Right ventricle myocardium inferior (tissue), 1 donor: ENCODE results near the gene TADA2B. TPM values are rescaled to one million over a fixed set of nuclear protein-coding genes. Genes with fewer than 3 reads are reported as not detected.

Source experiments
- ATAC-seq: fragments of 200-7000 bp; cut with Tn5 transposase; one replicate; pipeline ENCODE4 v1.9.1; 2020; ENCODE audit warnings: mild to moderate bottlenecking, moderate library complexity
- DNase-seq: peaks from one replicate; pipeline ENCODE4 v3.0.0; 2021; ENCODE audit errors: missing footprints
- intact Hi-C: fragments of 100-400 bp; cut with DNase I; formaldehyde crosslinking; loops from one replicate; pipeline ENCODE4 v1.11.0; 2022
- long read RNA-seq: library from polyadenylated mRNA; unstranded; transcript quantifications from one replicate; pipeline ENCODE4 v2.0.0, GENCODE V29; 2021
- total RNA-seq: library from RNA; stranded (reverse); fragmentation: NEBNext Ultra II Directional; extraction: Animal tissue kit (Norgen Biotek cat#: 25700); gene quantifications from one replicate; pipeline ENCODE4 v1.2.1, GENCODE V29; 2021
- donor health status: DM: no; HTN: yes; CAD: no; lungs with severe emphysema.

The TADA2B gene, protein sequence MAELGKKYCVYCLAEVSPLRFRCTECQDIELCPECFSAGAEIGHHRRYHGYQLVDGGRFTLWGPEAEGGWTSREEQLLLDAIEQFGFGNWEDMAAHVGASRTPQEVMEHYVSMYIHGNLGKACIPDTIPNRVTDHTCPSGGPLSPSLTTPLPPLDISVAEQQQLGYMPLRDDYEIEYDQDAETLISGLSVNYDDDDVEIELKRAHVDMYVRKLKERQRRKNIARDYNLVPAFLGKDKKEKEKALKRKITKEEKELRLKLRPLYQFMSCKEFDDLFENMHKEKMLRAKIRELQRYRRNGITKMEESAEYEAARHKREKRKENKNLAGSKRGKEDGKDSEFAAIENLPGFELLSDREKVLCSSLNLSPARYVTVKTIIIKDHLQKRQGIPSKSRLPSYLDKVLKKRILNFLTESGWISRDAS
- total RNA-seq = 33.3 TPM
- long read RNA-seq, full-length matches to known transcripts = 54 of 54 reads
- long read RNA-seq, partial matches to known transcripts = 0 of 54 reads
- long read RNA-seq, other reads (novel, unspliced or antisense) = 0 of 54 reads

DNA sequence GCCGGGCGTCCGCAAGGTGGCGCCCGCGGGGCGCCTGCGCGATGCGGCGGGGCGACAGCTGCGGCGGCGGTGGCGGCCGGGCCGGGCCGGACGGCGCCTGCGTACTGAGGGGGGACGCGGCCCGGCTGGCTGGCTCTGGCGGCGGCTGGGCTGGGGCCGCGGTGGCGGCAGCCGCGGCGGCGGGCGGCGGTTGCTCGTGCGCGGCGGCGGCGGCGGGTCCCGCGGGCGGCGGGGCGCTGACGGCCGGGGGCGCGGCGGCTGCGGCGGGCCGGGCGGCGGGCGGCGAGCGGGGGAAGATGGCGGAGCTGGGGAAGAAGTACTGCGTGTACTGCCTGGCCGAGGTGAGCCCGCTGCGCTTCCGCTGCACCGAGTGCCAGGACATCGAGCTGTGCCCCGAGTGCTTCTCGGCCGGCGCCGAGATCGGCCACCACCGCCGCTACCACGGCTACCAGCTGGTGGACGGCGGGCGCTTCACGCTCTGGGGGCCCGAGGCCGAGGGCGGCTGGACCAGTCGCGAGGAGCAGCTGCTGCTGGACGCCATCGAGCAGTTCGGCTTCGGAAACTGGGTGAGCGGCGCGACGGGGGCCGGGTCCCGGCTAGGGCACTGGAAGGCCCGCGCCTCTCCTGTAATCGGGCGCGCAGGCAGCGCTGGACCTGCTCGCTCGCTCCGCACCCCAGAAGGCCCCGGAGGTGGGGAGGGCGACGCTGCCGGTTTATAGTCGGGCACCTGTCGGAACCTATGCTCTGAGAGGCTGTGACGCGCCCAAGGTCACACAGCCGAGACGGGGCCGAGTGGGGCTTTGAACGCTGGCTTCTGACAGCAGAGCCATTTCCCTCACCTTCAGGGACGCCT lies at the start of gene TADA2B:
TSS of gene TADA2B (plus strand) at position 89 of the 853 bp plus-strand sequence. CDS start at position 297, 208 bp downstream.
- DNase-seq = peak; percentile 82
- no peak for ATAC-seq
- intact Hi-C loops = loop anchor here (1.0 to 10.0 kb wide), 4 partner anchors 25 to 263 kb away; partner anchors contain the start of gene GRPEL1

DNA sequence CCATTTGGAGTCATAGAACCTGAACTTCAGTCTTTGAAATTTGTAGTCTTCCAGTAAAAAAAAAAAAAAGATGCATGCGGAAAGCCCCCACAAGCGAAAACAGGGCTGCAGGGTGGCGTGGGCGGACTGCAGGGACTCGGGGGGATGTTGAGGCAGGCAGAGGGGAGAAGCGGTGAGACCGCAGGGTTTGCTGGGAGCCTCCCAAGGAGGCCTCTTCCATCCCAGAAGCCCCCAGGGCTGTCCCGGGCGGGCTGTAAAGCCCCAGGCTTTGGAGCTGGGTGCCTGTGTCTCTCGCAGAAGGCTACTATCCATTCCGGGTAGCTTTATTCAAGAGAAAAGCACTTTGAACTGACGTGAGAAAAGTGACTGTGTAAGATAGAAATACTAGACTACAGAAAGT lies 46.7 kb upstream of the TADA2B start:
- intact Hi-C loops = no loop called here
- DNase-seq = no peak
- no peak for ATAC-seq

DNA sequence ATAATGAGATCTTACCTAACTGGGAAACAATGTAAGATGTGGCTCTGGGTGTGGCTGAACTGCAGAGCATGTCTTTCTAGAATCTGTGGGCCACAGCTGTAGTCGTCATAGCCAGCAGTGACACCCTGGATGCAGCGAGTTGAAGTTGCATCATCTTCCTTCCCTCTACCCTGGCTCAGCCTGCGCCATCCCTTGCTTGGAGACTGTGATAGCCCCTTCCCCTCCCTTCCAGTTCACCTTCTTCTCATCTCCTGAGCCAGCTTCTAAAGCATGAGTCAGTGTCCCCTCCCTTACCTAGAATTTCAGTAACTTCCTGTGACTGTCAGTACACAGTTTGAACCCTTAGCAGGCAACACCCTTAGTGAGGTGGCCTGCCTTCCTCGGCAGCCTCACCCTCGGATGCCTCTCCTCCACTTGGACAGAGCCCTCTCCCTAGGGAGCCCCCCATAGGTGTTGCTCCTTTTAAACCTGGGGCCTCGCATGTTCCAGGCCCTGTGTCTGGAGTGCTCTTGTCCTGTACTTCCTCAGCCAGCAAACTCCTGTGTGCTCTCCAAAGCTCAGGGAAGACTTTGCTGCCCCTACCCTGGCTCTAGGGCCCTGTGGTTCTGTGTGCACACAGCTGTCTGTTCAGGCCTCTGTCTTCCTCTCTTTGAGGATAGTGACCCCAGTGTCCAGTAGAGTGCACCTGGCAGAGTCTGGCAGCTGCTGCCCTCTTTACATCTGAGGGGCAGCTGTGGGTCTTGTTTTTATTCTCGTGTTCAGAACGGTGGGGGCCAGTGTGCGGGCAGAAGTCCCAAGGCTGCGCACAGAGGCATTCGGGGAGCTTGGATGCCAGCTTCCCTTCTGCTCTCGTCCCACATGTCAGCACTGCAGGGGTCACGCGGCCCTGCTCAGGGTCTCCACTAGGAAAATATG lies 43.7 kb upstream of the TADA2B start:
- intact Hi-C loops = no loop called here
- DNase-seq (no peak), ATAC-seq (no peak)

DNA sequence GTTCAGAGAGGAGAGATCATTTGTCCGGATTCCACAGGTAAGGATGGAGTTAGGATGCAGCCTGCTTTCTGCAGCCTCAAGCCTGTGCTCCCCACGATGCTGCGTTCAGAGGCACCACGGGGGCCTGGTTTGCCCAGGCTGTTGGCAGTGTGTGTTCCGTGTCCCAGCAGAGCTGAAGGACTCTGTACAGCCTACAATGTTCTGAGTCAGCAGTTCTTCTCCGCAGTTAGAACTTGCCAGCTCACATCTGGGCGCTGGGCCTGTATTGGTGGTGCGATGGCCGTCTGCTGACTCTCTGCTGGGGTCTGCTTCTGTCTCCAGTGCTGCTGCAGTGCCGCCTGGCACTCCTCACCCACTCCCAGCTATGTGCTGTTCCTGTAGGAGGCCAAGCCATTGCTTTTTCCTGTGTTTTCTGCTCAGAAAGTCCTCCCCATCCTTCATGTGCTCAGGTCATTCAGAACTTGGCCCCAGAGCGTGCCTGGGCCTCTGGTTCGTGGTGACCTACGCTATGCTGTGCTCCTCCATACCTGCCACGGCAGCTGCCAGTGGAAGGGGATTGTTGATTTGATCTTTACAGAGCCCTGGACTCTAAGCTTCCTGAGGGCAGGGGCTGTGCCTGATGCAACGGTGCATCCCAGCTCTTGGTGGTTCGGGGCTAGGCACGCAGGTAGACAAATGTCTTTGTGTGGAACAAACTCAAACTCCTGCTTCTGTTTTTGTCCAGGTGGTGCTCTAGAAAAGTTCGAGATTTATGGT lies 42.6 kb upstream of the TADA2B start:
- DNase-seq (no peak), ATAC-seq (no peak)
- intact Hi-C loops = no loop called here

DNA sequence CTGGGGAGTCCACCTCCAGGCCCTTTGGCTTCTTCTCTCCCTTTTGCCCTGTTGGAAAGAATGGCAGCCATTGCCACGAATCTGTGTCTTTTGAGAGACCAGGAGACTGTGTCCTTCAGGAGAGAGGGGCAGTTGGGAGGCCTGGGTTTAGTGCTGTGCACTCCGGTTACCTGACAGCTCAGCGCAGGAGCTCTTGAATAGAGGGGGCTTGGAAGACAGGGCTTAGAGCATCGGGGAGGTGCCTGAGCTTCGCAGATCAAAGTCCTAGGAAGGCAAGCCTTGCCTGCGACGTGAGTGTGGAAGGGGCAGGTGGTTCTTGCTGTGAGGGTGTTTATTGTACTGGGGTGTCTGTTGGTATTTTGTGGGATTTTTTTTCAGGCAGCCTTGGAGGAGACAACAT lies 41.9 kb upstream of the TADA2B start:
- intact Hi-C loops = no loop called here
- ATAC-seq (no peak), DNase-seq (no peak)

DNA sequence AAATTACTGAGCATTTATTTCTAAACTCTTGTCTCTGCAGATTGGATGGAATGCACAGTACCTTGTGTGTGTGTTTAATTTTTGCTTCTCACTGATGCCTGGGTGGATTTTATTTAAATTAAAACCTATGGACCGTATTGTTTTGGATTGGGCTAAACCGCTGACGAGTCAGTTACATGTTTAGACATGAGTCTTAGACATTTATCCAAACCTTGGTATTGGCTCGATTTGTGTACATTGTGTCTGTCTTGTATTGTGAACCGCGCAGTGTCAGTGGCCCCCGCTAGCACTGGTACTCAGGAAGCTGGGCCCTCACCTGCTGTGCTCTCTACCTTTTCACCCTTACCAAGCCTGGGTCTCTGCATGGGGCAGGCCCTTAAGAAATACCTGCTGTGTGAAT lies 40.8 kb upstream of the TADA2B start:
- DNase-seq (no peak), ATAC-seq (no peak)
- intact Hi-C loops = no loop called here

DNA sequence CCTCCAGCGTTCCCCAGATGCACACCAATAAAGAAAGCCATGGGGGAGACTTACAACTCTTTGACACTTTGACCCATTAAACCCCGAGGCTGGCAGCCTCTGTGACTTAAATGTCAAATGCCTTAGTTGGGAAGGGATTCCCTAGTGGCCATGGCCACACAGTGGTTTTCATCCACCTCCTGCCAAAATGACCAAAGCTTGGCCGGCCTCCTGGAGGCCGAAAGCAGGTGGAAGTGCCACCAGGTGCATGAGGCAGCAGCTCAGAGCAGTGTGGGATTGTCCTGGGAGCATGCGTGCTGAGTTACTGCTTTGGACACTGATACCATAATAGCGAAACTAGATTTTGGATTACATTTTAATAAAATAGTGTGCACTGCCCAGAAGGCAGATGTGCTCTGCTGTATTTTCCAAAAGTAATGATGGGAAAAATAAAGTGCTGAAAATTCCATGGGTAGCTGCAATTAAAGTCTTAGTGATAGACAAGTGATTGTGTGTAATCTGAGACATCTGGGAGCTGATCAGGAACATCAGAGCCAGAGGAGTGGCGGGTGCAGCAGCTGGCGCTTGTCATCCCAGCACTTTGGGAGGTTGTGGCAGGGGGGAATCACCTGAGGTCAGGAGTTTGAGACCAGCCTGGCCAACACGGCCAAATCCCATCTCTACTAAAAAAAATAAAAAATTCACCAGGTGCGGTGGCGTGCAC lies 39.8 kb upstream of the TADA2B start:
- intact Hi-C loops = no loop called here
- DNase-seq = no peak
- no peak for ATAC-seq

DNA sequence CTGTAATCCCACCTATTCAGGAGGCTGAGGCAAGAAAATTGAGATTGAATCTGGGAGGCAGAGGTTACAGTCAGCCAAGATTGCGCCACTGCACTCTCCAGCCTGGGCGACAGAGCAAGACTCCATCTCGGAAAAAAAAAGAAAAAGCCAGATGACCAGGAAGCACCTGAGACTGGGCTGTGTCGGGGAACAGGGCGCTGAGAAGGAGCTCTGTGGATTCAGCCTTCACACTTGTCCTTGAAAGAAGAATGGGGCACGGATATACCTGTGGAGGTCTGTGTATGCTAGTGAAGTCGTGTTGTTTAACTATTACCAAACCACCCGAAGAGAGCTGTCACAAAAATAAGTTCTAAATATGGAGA lies 39.3 kb upstream of the TADA2B start:
- no peak for DNase-seq
- no peak for ATAC-seq
- intact Hi-C loops = no loop called here

DNA sequence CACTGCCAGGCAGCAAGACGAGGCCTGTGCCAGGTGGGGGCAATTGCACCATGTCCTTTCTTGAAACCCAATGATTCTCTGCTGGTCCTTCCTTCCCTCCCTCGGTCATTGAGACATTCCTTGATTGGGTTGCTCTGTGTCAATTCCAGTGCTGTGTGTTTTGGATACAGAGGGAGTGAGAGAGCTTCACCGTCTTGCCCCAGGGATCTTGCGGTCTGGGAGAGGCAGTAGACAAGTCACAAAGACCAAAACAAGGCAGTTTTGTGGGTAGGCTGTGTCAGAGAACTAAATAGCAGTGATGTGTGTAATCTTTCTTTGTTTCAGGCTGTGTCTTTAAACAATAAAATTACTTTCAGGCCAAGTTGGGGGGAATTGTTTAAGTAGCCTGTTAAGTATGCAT lies 38.8 kb upstream of the TADA2B start:
- DNase-seq (no peak), ATAC-seq (no peak)
- intact Hi-C loops = no loop called here

DNA sequence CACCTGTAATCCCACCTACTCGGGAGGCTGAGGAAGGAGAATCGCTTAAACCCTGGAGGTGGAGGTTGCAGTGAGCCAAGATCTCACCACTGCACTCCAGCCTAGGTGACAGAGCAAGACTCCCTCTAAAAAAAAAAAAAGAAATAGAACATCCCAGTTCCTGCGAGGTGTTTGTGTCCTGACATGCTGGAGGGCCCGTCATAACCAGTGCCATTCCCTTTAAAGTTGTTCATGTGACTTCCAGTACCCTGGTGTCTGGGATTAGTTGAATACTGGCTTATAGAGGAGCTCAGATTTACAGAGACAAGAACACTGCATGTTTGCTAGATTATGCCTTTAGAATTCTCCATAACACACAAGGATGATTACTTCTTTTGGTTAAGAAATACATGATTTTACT lies 37.6 kb upstream of the TADA2B start:
- intact Hi-C loops = no loop called here
- DNase-seq (no peak), ATAC-seq (no peak)

DNA sequence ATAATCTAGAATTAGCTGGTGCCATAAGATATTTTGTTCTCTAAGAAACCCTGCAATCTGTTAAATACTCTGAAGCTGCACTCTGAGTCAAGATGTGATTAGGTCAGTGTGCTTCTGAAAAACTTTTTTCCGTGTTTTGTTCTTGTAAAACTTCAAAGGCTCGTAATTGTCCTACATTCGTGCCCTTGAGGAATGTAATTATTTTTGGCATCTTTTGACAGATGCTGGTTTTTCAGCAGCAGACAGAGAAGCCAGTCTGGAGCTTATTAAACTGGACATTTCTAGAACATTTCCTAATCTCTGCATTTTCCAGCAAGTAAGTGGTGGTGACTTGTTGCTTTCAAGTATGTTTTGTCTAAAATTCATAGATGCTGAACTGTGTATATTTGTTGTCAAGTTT lies 36.8 kb upstream of the TADA2B start:
- no peak for DNase-seq
- intact Hi-C loops = no loop called here
- ATAC-seq = no peak

DNA sequence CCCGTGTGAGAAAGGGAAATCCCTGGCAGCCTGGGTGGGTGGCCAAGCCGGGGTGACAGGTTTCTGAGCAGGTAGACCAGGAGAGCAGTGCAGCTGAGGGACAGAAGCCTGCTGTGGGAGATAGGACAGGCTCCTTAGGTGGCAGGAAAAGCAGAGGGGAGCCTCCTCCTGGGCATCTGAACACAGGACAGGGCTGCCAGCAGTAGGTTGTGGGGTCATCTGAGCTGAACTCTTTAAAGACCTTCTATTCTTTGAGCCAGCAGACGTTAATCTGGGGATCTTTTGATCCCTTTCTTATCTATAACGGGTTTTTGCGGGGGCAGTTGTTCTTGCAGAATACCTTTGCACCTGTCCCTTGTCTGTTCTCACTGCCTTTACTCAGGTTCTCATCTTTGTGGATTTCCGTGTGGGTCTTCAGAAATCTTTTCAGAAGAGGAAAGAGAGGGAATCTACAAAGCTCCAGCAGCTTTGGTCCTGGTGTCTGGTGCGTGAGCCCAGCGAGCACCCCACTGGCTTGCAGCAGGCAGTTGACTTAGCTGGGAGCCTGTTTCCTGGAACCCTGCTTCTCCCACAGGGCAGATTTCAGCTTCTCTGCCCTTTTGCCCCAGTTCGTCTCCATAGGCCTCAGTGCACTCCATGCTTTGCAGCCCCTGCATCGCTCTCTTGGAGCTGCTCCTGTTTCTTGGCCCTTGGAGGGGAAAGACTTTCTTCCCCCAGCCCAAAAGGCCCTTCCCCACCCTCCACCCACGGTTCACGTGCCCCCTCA lies 35.8 kb upstream of the TADA2B start:
- no peak for ATAC-seq
- no peak for DNase-seq
- intact Hi-C loops = no loop called here

DNA sequence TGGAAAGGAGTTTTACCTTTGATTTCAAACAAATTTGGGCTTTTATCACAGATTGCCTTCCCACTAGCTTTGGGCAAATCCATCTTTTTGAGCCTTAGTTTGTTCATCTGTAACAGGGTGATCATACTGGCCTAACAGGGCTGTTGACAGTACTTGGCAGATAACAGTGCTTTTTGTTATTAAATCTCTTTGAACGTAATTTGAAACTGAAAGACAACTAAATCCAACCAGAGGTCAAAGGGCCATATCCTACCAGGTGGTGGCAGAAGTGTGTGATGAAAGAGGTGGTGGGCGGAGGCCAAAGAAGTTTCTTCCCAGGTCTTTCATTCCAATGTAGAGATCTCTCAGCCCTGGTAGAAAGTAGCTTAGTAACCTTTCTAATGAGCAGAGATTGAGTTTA lies 35.2 kb upstream of the TADA2B start:
- no peak for DNase-seq
- intact Hi-C loops = no loop called here
- no peak for ATAC-seq

DNA sequence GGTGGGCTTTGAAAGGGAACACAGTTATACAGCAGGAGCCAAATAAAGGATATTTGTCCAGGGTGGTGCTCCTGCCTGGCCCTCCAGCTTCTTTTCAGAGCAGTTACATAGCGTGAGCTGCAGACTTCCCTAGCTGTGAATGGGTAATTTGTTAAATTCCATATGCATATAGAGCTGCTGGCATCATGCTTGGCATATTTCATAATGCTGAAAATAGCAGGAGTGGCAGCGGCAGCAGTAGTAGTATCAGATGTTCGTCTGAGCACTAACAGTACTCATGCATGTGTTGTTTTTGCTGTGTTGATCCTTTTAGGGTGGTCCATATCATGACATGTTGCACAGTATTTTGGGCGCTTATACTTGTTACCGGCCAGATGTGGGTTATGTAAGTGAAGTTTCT lies 33.6 kb upstream of the TADA2B start:
- intact Hi-C loops = no loop called here
- DNase-seq (no peak), ATAC-seq (peak; percentile 37)

DNA sequence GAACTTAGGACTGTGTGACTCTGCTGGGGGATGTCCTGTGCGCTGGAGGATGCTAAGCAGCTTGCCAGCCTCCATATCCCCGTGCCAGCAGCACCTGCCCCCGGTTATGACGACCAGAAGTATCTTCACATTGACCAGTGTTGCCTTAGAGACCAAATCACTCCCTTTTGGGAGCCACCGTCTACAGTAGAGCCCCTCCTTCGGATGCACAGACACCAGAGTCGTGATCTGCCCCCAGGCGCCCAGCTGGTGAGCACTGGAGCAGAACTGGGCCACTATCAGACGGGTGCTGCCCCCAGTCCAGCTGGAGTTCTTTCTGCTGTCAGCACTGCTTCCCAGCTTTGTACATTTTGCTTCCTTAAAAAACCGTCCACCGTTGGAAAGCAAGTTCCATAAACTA lies 30.0 kb upstream of the TADA2B start:
- DNase-seq (no peak), ATAC-seq (no peak)
- intact Hi-C loops = no loop called here

DNA sequence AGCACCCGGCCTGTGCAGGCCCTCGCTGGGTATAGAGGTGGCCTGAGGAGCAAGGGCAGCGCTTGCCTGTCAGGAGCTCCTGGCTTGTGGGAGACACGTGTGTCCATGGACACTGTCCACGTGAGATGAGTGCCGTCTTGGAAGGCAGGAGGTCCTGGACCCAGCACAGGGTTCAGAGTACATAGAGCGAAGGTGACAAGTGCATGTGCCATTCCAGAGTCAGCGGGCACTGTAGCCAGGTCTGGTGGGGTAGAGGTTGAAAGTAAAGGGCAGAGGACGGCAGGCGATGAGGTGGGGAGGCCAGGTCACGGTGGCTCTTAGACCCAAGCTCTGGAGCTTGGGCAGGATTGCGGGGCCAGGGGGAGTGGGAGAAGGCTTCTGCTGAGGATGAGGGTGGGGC lies 28.4 kb upstream of the TADA2B start:
- DNase-seq (no peak), ATAC-seq (no peak)
- intact Hi-C loops = no loop called here
